ENCODE data around the gene SPRR1B.
A peak's percentile ranks its signal among the peaks of the same experiment; 100 is the strongest.

The SPRR1B gene

DNA sequence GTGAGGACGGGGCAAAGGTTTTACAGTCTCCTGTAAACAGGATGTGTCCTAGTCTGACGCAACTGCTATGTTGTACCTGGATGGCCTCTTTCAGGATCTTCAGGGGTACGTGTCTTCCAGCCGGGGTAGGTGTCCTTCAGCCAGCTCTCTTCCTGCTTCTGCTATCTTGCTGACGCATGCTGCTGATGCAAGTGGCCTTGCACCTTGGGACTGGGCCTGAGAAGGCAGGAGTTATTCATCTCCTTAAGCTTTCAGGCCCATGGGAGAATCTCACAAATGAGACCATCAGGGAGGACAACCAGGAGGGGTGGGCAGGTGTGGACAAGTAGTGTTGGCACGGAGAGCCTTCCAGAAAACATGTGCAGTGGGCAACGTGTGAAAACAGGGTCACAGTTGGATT is 7.9 kb upstream of the SPRR1B start:
- H3K4me3 ChIP-seq (ENCODE audit: low read depth, low read length), result no peak overlapping the region
- TF ChIP-seq, protein P1, sequence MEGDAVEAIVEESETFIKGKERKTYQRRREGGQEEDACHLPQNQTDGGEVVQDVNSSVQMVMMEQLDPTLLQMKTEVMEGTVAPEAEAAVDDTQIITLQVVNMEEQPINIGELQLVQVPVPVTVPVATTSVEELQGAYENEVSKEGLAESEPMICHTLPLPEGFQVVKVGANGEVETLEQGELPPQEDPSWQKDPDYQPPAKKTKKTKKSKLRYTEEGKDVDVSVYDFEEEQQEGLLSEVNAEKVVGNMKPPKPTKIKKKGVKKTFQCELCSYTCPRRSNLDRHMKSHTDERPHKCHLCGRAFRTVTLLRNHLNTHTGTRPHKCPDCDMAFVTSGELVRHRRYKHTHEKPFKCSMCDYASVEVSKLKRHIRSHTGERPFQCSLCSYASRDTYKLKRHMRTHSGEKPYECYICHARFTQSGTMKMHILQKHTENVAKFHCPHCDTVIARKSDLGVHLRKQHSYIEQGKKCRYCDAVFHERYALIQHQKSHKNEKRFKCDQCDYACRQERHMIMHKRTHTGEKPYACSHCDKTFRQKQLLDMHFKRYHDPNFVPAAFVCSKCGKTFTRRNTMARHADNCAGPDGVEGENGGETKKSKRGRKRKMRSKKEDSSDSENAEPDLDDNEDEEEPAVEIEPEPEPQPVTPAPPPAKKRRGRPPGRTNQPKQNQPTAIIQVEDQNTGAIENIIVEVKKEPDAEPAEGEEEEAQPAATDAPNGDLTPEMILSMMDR (IDR thresholded peaks at IDR 0.05; ENCODE audit: borderline replicate concordance, insufficient read depth, low read depth, low read length), result no peak

DNA sequence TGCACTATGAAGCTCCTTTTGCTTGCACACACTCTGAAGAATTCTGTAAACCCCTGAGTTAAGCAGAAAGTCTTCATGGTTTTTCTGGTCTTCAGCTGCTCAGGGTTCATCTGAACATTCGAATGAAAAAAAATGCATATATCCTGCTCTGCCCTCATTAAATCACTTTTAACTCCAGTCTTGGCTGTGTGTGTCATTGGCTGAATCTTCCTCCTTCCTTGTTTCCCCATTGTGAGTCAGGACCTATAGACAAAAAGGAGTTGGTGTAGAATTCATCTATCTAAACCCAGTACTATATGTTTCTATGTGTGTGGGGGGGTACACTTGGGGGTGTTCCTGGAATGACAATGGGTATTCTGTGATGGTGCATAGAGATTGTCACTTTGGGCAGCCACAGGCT is 6.6 kb upstream of the SPRR1B start:
- TF ChIP-seq, protein P1 (IDR thresholded peaks at IDR 0.05; ENCODE audit: borderline replicate concordance, insufficient read depth, low read depth, low read length), result no peak
- H3K4me3 ChIP-seq (ENCODE audit: low read depth, low read length), result no peak overlapping the region

DNA sequence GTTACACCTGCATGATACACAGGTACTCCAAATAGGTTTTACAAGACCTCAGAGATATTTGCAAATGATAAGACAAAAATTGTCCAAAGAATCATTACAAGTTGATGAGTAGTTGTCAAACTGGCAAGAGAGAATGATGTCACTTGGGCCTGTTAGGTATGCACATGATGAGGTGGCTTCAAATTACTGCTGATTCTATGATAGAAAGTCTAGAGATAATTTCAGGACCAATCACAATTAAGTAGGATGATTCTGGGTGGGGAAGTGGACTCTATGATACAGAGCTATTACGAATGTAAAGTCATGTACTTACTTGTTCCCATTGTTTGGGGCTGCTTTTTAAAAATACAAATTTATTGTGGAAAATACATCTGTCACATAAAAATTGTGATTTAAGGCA is 5.2 kb upstream of the SPRR1B start:
- TF ChIP-seq, protein P1 (IDR thresholded peaks at IDR 0.05; ENCODE audit: borderline replicate concordance, insufficient read depth, low read depth, low read length), result no peak
- no peak overlapping the region for H3K4me3 ChIP-seq (ENCODE audit: low read depth, low read length)

DNA sequence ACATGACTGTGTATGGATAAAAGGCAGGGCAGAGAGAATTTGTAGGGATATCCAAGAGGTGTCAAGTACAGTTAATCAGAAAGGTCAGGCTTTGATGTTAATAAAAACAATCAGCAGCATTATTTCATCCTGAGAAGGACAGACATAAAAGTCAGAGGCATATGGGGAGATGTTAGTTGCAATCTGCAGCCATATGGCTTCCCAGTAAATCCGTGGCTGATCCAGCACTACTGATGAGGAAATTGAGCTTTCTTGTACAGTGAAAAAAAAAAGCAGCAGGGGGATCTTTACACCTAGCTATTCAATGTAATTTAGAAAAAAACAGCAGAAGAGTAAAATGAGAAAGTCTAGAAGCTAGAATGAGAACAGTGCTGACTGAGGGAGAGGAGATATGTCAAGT is 2.2 kb upstream of the SPRR1B start:
- TF ChIP-seq, protein P1 (IDR thresholded peaks at IDR 0.05; ENCODE audit: borderline replicate concordance, insufficient read depth, low read depth, low read length), result no peak
- H3K4me3 ChIP-seq (ENCODE audit: low read depth, low read length), result no peak overlapping the region

DNA sequence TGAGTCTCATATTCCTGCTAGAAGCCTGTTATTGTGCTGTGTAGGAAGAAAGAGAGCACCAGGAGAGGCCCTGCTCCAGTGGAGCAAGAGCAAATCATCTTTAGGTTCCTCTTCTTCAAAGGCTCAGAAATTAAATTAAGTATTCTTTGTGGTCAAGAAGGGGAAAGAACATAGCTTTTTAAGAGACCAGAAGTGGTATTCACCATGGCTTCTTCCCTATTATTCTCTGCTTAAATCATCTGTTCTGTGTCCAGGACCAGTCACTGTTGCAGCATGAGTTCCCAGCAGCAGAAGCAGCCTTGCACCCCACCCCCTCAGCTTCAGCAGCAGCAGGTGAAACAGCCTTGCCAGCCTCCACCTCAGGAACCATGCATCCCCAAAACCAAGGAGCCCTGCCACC is 1.1 kb downstream of the SPRR1B start:
- no peak overlapping the region for H3K4me3 ChIP-seq (ENCODE audit: low read depth, low read length)
- TF ChIP-seq, protein P1 (IDR thresholded peaks at IDR 0.05; ENCODE audit: borderline replicate concordance, insufficient read depth, low read depth, low read length), result no peak

DNA sequence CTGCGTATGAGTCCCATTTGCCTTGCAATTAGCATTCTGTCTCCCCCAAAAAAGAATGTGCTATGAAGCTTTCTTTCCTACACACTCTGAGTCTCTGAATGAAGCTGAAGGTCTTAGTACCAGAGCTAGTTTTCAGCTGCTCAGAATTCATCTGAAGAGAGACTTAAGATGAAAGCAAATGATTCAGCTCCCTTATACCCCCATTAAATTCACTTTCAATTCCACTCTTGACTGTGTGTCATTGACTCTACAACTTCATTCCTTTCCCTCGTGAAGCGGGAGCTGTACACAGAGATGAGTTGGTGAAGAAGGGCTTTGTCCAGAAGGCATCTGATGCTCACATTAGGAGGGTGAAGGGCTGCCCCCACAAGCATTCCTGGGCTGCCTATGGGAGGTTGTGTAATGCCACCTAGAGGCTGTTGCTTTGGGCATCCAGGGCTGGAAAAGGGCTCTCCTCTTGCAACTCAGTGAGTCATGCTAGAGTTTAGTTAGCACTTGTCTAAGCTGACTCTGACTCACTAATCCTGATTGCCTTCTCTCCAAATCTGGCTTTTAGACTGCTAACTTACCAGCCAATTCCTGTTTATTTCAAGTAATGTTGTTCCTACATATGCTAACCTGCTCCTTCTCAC is 1.8 kb downstream of the SPRR1B start:
- TF ChIP-seq, protein P1 (IDR thresholded peaks at IDR 0.05; ENCODE audit: borderline replicate concordance, insufficient read depth, low read depth, low read length), result peak; percentile 26; the same call in 1 of the 2 replicates
- no peak overlapping the region for H3K4me3 ChIP-seq (ENCODE audit: low read depth, low read length)

DNA sequence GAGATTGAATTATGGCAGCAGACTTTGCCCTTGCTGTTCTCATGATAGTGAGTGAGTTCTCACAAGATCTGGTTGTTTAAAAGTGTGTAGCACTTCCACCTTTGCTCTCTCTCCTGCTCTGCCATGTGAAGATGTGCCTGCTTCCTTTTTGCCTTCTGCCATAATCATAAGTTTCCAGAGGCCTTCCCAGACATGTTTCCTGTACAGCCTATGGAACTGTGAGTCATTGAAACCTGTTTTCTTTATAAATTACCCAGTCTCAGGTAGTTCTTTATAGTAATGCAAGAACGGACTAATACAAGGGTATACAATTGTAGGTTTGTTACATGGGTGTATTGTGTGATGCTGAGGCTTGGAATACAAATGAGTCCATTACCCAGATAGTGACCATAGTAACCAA is 4.2 kb downstream of the SPRR1B start:
- no peak overlapping the region for H3K4me3 ChIP-seq (ENCODE audit: low read depth, low read length)
- TF ChIP-seq, protein P1 (IDR thresholded peaks at IDR 0.05; ENCODE audit: borderline replicate concordance, insufficient read depth, low read depth, low read length), result no peak

All from GM12875 (cell line).